Measurements from ENCODE around the gene USP28.

DNA sequence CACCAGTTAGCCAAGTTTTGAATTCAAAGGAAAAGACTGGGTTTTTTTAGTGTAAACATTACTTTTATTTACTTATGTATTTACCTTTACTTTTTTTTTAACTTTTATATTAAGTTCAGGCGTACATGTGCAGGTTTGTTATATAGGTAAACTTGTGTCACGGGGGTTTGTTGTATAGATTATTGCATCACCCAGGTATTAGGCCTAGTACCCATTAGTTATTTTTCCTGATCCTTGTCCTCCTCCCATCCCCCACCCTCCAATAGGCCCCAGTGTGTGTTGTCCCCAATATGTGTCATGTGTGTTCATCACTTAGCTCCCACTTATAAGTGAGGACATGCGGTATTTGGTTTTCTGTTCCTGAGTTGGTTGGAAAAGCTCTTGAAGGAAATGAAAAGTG lies 122.4 kb downstream of the USP28 start:
- TF ChIP-seq EZH2 (optimal IDR thresholded peaks at IDR 0.05; ENCODE audit: low read depth, low read length), result no peak
- TF ChIP-seq, protein P1, sequence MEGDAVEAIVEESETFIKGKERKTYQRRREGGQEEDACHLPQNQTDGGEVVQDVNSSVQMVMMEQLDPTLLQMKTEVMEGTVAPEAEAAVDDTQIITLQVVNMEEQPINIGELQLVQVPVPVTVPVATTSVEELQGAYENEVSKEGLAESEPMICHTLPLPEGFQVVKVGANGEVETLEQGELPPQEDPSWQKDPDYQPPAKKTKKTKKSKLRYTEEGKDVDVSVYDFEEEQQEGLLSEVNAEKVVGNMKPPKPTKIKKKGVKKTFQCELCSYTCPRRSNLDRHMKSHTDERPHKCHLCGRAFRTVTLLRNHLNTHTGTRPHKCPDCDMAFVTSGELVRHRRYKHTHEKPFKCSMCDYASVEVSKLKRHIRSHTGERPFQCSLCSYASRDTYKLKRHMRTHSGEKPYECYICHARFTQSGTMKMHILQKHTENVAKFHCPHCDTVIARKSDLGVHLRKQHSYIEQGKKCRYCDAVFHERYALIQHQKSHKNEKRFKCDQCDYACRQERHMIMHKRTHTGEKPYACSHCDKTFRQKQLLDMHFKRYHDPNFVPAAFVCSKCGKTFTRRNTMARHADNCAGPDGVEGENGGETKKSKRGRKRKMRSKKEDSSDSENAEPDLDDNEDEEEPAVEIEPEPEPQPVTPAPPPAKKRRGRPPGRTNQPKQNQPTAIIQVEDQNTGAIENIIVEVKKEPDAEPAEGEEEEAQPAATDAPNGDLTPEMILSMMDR (IDR thresholded peaks at IDR 0.05; ENCODE audit: low read length), result no peak
- TF ChIP-seq EZH2phosphoT487 (IDR thresholded peaks at IDR 0.05; ENCODE audit: low read length), result no peak
